Stimulated activated CD4-positive, alpha-beta T cell treated with anti-CD3 and anti-CD28 coated beads, TNF-alpha, amount 100 ng/mL, for 48 hours (primary cell): ENCODE data around the gene HRH1.
"Not testable (repeated sequence)": the region's sequence is repeated elsewhere in the genome, so short reads cannot be mapped to it uniquely, and the experiment has no call there.

Experiments used
- DNase-seq, 3 donors: peaks; one replicate each; pipeline ENCODE4 v3.0.0-alpha.2; 2020; ENCODE audit warnings: low read depth in 3 of 3

Gene HRH1

GRCh38 chr3:11143476-11143875, 10.8 kb upstream of the HRH1 start:
- no peak for DNase-seq

DNA sequence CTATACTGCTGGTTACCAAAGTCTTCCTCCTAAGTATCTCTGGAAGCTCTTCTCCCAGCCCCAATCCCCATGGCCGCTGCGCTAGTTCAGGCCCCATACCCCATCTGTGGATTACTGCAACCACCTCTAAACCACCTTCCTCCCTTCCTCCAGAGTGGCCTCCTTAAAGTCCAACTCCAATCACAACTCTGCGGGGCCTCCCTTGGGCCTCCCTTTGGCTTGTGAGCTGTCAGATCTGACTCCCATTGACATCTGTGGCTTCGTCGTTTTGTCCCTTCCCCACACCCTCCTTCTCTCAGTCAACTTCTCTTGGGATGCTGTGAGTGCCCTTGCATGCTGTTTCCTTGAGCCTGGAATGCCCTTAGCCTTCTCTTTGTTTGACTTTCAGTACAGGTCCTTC, 9.3 kb upstream of the HRH1 start:
- no peak for DNase-seq

- DNase-seq, result no peak
These were observed 8.4 kb upstream of the HRH1 start for GRCh38 chr3:11145888-11146287.

- no peak for DNase-seq
These were observed 7.3 kb upstream of the HRH1 start for GRCh38 chr3:11146773-11147660.

- DNase-seq, result no peak
These were observed 4.0 kb upstream of the HRH1 start for GRCh38 chr3:11150256-11150655.

DNA sequence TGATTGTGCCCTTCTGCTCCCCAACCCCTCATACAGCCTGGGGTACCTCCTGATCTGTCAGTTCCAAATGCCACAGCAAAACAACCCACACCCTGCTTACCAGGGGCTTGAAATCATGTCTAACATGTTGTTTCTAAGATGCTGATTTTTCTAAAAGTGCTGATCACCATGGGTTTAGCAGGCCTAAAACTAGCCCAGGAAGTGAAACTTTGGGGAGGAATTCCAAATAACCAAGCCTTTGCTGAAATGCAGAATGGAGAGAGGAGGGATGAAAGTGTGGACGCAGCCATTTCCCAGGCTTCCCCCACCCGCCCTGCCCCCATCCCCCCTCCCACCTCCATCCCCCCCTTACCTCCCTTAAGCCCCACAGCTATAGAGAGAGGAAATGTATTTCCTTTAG, 2.0 kb upstream of the HRH1 start:
- DNase-seq, result no peak

DNA sequence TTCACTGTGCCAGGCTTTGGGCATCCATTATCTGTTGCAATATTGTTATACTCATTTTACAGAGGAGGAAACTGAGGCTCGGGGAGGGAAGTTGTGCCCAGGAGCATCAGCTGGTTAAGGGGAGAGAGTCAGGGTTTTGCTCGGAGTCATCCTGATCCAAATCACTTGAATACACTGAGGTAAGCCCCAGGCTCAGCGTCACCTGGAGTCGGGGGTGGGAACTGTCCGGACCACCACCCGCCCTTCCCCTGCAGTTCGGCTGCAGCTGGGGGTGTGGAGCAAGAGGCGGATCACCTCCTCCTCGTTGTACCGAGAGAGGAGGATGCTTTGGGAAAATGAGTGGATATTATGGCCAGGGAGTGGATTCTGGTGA, 646 bp downstream of the HRH1 start:
- DNase-seq, result no peak

DNA sequence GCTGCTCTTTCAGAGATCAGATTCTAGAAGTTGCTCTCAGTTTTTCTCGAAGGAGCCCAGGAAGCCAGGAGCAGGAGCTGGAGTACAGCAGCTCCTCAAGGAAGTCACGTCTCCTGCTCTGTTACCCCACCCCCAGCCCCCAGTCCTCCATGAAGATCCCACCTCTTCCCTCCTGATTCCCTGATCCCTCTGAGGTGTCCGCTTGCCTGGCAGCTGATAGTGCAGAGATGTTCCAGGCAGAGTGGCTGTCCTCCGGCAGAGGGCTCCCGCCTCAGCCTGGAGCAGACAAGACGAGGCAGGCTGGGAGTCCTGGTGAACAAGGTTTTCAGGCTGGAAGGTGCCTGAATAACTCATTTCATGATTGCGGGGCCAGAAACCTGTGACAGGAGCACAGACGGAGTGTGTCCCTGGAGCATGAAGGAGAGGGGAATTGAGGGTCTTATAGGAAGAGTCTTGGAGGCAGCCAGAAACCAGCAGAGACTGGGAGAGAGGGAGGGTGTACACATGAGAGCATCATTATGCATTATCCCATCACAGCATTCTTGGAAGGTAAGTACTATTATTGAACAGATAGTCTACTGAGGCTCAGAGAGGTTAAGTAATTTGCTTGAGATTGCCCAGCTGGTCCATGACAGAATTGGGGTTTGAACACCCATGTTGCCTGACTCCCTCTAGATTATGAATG, 1.2 kb downstream of the HRH1 start:
- DNase-seq, result peak in 1 of 3 donors; percentile 11

GRCh38 chr3:11156026-11156410, 1.7 kb downstream of the HRH1 start:
- DNase-seq, result no peak

GRCh38 chr3:11157421-11157820, 3.1 kb downstream of the HRH1 start:
- no peak for DNase-seq

DNA sequence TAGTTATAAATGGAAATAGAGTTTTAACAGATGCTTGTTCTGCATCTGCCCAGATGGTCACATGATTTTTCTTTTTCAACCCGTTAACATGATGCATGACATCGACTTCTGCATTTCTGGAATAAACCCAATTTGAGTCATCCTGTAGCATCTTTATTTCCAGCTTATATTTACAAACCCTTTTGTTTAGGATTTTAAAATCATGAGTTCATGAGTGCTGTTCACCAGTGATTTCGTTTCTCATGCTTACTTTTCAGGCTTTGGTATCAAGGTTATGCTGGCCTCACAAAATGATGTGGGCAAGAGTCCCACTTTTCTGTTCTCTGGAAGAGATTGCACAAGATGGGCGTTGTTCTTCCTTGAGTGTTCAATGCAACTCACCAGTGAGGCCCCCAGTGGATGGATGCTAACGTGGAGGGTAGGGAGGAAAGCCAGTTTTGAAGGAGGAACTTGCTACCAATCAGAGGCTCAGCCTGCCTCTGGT, 5.2 kb downstream of the HRH1 start:
- DNase-seq, result no peak

DNA sequence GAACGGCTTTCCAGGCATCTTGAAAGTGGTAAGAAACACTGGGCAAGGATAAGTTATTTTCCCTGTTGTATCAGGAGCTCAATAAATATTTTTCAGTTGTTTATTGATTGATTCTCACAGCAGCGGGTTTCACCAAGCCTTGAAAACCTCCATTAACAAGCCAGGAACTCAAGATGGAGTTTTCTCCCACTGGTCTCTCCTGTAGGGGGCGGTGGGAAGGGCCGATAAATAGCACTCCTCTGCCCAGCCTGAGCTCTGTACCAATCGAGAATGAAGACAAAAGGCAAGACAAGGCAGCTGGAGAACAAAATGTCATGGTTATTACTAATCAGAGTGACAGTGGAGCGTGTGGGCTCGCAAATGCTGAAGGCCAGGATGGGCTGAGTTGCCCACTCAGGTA, 7.4 kb downstream of the HRH1 start:
- no peak for DNase-seq

- DNase-seq, result no peak
These were observed 8.4 kb downstream of the HRH1 start for GRCh38 chr3:11162401-11163345.

GRCh38 chr3:11164607-11165006, 10.3 kb downstream of the HRH1 start:
- DNase-seq, result no peak

GRCh38 chr3:11165476-11165875, 11.2 kb downstream of the HRH1 start:
- DNase-seq, result no peak

DNA sequence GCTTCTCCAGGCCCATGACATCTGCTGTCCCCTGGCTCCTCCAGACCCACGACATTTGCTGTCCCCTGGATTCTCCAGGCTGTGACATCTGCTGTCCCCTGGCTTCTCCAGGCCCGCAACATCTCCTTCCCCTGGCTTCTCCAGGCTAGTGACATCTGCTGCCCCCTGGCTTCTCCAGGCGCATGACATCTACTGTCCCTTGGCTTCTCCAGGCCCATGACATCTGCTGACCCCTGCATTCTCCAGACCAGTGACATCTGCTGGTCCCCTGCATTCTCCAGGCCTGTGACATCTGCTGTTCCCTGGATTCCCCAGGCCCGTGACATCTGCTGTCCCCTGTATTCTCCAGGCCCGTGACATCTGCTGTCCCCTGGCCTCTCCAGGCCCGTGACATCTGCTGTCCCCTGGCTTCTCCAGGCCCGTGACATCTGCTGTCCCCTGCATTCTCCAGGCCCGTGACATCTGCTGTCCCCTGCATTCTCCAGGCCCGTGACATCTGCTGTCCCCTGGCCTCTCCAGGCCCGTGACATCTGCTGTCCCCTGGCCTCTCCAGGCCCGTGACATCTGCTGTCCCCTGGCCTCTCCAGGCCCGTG, 12.6 kb downstream of the HRH1 start:
- DNase-seq, result not testable (repeated sequence)

- DNase-seq, result no peak
These were observed 13.3 kb downstream of the HRH1 start for GRCh38 chr3:11167590-11167989.

- DNase-seq, result no peak
These were observed 14.1 kb downstream of the HRH1 start for GRCh38 chr3:11168406-11168805.

GRCh38 chr3:11168881-11169805, 14.8 kb downstream of the HRH1 start:
- no peak for DNase-seq

DNA sequence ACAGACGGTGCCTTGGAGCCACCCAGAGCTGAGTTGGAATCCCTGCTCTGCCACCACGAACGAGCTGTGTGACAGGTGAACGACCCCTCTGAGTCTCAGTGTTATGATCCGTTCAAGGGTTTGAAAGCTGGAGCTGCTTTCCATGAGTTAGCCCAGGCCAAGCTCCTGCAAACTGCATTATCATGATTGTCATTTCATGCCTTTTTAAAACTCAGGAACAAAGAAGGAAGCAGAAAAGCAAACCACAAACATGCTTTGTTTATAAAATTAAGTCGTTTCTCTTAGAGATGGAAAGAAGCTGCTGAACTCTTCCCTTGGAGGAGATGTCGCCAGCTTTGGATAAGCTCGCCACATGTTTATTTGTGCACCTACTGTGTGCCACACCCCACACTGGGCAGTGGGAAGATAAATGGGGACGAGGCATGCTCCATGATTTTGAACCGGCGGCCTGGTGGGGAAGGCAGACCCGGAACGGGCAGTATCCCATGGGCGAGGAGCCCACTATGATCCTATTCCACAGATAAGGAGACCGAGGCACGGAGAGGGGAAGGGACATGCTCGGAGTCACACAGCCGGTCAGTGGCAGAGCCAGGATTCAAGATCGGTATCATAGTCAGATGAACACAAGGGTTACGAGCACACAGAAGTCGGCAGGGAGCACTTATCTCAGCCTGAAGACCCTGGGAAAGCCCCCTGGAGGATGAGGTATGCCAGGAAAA, 15.9 kb downstream of the HRH1 start:
- DNase-seq, result no peak
